GM21360 (cell line): ENCODE results near the gene LRRN2.
"Not testable (repeated sequence)": the region's sequence is repeated elsewhere in the genome, so short reads cannot be mapped to it uniquely, and the experiment has no call there.

Experiments used
- ATAC-seq: cut with Tn5 transposase; IDR thresholded peaks from one replicate; pipeline ENCODE4 v1.9.1; 2021; ENCODE audit warnings: mild to moderate bottlenecking, moderate library complexity; ENCODE audit not compliant: unreplicated experiment

Gene LRRN2

DNA sequence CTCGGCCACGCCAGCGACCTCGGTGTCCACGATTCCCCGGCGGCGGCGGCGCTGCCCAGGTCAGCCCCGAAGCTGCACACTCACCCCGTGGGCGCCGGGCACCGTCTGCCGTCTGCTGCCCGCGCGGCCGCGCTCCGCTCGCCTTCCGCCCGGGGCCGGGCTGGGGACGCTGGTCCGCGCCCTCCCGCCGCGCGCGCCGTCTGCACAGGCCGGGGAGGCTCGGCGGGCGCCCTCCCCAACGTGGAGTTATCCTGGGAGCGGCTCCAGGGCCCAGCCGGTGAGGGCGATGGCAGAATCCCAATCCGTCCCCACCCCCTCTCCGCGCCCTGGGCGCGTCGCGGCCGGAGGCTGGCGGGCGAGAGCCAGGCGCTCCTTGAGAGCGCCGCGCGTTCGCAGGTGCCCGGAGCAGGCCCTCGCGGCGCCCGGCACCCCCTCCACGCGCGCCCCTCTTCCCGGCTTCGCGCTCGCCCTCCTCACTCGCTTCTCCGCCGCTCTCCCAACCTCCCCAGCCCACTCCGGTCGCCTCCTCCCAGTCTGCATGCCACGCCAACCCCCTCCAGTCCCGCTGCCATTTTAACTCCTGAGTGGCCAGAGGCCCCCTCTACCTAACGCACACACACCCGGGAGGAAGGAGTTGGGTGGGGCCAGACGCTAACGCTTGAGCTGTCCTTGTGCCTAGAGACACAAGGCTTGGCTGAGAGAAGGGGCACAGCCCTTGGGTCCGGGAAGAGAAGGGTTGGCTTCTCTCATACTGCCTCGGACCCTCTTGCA lies at the start of gene LRRN2:
LRRN2 (minus strand) TSS at position 503 of the 771 bp plus-strand sequence. CDS start 65,746 bp downstream, outside the sequence.
- no peak for ATAC-seq

DNA sequence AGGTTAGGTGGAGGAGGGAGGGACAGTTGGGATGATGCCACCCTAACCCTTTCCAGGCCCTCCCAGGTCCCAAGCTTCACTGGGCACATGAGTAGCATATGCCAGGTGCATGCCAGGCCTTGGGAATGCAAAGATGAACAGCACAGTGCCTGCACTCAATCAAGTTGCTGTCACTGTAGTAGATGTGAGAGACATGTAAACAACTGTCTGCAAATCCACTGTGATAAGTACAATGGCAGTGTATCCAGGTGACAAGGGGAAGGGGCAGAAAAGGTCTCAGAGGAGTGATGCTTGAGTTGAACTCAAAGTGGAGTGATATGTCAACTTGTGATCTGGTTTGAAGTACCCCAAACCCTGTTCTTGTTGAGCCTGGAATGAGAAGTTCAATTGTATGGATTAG lies 49.5 kb upstream of the LRRN2 start:
- ATAC-seq, result no peak

DNA sequence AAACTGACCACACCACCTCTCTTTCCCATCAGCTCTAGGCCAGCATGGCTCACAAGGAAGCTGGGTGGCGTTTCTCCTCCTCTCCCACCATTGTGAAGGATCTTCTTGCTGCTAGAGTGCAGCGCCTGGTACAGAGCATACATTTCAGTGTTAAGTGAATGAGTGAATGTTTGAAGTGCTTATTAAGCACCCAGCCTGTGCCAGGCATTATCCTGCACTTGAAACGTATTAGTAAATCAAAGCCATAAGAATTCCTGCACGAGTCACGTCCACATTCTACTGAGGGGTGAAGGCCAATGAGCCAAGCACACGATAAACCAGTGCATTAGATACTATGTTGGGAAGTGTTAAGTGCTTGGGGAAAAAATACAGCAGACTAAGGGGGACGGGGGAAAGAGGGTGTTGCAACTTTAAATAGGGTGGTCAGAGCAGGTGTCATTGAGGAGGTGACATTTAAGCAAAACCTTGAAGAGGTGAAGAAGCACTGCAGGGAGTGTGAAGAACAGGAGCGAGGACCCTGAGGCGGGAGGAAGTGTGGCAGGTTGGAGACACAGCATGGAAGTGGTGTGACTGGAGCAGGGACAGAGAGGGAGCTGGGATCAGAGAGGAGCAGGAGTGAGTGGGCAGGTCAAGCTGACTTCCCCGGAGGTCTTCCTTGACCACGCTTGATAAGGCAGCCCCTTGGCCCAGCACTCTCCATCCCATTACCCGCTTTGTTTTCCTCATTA lies 48.5 kb upstream of the LRRN2 start:
- no peak for ATAC-seq

DNA sequence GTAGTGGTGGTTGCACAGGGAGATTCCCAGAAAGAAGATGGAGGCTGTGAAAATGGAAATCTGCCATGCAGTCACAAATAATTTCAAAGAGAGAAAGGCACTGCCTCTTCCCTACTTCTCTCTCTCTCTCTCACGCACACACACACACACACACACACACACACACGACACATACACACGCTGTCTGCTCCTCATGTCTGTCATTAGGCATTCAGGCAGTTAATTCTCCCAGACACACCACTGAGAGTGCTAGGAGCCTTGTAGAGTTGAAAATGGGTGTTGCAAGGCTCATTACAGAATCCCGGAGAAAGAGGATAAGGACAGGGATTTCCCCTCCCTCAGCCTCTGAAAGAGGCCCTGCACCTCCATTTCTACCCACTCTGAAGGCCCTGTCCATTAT lies 47.8 kb upstream of the LRRN2 start:
- ATAC-seq, result no peak

DNA sequence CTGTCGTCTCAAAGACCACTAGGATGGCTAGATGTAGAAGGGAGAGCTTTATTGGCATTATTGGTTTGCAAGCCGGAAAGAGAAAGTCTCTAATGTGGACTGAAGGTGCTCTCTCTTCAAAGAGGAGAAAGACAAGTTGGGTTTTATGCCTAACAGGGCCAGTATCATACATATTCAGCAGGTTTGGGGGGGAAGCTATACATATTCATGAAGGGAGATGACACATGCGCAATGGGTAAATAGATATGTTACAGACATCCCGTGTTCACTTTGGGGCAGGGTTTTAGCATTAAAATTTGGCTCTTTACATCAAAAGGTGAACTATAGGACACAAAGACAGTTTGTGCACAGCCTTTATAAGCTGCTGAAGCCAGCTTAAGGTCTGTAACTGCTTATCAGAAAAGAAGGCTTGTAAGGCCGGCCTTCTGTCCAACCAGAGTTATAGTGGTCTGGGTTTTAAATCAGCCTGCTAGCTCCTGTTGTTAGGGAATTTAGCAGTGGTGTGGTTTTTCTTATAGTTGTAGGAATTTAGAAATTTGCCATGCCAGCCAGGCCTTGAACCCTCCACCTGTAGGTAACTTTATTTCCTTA lies 46.5 kb upstream of the LRRN2 start:
- ATAC-seq, result no peak

DNA sequence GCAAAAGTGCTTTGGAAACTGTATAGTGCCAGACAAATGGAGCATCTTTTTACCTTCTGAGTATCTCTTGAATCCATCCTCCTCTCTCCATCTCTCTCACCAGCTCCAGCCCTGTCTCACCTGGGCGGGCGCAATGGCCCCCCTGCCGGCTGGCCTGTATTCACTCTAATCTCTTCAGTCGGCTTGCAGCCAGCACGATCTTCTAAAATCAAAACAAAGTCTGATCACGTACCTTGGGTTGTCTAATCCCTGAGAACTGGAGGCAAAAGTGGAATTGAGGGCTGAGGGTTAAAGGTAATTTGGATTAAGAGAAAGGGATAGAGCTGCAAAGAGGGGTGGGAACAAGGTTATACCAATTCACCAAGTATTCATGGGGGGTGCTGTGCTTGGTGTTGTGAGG lies 46.0 kb upstream of the LRRN2 start:
- ATAC-seq, result no peak

DNA sequence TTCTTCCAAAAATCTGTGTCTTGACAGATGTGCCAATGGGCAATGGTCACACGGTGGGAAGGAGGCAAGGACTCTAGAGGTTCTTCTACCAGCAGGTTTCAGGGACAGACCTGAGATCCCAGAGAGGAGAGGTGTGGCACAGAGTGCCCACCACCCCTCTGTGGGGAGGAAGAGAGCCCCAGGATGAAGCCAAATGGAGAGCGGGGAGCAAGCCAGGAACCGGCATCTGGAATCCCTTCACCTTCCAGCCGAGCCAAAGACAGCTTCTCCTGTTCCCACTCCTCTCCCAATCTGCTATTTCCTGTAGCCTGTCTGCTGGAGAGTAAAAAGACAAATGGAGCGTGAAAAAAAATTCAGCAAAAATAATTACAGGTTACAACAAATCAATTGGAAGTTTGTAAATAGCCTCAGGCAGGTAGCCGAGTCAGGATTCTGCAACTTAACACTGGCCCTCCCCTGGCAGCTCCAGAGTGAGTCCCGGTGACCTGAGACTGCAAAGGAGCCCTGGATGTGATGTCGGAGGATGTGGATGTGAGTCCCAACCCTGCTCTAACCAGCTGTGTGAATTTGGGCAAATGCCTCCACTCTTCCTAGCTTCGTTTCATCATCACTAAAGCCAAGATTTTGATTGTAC lies 45.4 kb upstream of the LRRN2 start:
- no peak for ATAC-seq

DNA sequence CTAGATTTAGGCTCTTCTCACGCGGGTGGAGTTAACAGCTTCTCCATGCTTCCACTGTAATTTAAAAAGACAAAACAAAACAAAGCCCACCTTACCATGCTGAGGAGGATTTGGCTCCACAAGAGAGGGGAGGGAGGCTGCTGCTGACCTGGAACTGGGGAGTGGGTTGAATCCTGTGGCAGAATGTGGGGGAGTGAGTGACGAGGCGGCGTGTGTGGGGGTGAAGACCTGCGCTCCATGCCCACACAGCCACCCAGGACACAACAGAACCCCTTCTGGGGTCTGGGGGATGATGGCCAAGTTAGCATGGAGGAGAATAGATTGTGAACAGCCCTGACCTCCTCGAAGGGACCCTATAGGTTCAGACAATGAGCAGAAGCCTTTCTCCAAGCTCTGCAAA lies 44.0 kb upstream of the LRRN2 start:
- no peak for ATAC-seq

DNA sequence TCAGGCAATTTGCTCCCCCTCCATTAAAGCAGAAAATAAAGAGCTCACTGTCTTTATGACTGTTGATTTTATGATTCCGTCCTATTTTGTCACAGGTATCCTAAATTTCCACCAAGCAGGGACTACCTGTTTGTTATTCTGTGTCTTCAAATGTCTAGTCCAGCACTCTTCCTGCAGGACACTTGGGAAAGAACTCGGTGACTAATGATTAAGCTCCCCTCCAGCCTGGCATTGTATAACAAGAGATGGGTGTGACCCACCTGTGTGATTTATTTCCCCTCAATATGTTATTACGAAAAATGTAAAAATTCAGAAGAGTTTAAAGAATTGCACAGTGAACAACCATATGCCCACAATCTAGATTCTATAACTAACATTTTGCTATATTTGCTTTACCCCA lies 42.9 kb upstream of the LRRN2 start:
- ATAC-seq, result no peak

DNA sequence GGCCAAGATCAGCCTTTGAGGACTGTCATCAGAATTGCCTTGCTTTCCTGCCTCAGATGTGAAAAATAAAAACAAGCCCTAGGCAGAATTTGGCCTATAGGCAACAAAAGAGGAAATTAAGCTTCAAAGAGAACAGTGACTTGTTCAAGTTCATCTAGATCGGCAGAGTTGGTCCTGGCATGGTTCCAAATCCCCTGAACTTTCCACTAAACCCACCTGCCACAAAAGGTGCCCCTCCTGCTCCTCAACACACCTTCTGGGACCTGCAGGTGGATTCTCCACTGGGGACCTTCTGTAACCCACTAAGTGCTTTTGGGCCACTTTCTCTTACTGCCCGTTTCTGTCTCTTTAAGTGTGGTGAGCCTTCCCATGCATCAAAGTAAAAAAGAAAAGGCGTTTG lies 42.5 kb upstream of the LRRN2 start:
- no peak for ATAC-seq

DNA sequence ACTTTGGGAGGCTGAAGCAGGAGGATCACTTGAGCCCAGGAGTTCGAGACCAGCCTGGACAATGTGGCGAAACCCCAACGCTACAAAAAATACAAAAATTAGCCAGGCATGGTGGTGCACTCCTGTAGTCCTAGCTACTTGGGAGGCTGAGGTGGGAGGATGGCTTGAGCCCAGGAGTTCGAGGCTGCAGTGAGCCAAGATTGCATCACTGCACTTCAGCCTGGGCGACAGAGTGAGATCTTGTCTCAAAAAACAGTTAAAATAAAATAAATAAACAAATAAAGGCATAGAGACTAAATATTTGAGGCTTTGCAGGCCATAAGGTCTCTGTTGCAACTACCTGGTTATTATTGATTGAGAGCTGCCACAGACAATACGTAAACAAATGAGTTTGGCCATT lies 41.9 kb upstream of the LRRN2 start:
- not testable (repeated sequence) for ATAC-seq

DNA sequence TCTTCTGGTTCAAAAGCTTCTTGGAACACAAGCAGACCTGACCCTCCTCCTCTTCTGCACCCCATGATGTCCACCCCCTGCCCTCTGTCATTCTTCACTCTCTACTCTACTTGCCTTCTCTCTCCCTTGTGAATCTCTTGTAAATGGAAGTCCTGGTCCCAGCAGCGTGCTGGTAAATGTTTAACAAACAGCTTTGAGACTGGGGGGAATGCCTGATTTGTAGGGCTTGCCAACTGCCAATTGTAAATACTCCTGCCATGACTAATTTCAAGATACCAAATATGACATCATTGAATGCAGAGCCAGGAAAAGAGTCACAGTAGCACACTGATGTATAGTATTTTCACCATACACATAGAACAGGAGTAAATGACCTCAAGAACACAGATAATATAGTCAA lies 40.9 kb upstream of the LRRN2 start:
- no peak for ATAC-seq

DNA sequence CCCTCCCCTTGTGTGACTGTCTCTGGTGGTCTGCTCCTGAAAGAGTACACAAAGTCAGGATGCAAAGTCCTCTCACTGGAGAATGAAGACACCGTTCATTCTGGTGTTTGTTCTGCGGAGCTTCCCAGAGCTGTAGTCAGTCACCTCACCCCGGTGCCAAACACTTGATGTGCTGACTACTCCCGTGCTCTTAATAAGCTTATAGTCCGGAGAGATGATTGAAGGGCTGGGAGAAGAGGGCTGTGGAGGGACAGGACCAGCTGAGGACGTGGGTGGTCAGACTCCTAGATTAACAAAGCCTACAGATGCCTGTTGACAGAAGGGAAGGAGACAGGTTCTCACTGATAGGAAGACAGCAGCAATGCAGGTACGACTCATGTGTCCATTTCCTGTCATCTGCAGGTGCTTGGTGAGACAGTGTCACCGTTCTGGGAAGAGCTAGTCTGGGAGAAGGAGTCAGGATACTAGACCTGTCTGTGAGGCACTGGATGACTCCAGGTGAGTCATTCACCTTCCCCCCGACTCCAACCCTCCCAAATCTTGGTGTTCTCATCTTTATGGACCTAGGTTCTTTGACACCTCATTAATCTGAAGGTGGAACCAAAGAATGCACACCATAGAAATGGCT lies 40.4 kb upstream of the LRRN2 start:
- no peak for ATAC-seq

DNA sequence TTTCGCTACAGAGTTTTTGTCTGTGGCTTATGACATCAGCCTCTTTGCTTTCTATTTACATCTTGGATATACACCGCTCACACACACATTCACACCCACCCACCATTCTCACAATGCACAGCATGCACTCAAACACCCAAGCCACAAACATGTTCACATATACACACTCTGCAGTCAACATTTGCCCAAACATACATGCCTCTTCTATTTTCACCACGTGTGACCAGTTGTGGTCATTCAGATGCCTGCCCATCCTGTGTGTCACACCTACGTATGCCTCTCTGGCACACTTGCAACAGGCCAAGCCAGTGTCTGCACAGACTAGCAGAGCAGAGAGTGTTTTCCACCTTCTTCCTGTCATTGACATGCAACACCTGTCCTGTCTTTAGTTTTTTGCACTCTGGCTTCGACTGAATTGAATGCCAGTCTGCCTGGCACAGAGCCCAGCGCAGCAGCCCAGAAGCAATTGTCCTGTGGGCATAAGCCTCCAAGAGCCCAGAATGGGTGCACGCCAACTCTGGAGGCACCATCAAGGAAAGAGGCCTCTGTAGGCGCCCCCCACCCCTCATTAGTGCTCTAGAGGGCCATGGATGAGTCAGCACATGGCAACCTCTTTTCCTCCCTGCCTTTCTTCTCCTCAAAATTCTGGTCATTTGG lies 37.7 kb upstream of the LRRN2 start:
- ATAC-seq, result no peak

DNA sequence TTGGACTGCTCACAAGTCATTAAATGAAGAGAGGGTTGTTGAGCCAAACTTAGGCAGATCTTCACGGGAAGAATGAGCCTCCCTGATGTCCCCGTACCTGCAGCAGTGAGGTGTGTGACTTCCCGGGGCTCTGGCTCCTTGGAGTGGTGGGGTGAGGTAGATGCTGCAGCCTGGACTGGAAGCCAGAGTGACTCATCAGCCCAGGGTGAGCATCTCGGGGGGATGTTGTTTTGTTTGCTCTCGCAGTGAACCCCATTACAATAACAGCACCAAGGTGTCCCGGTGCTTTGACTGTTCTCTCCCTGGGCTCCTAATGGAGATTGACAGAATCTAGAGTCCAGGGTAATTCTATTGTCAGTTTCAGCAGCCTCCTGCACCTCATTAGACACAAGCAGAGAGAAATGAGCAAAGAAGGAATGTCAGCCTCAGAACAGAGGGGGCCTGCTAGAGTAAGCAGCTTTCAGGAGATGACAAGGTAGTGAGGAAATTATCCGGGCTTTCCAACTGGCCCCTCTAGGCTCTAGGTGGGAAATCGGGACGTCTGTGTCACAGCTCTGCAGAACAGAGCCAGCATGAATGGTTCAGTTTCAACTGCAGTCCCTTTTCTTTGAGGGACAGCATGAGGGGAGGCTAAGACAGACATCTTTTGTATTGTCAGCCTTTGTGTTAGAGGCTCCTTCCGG lies 36.0 kb upstream of the LRRN2 start:
- no peak for ATAC-seq

DNA sequence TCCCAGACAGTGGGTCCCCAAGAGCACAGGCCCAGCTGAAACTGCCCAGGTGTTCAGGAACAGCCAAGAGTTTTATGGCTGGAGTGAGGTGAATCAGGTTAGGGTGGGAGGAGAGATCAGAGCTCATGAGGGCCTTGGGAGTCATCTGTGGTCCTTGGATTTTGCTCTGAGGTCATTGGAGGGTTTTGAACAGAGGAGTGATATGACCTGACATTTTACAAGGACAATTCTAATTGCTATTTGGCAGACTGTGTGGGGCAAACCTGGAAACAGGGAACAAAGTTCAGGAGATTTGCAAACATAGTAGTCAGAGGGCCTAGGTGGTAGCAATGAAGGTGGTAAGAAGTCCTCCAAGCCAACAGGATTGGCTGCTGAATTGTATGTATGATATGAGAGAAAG lies 31.1 kb upstream of the LRRN2 start:
- ATAC-seq, result no peak

DNA sequence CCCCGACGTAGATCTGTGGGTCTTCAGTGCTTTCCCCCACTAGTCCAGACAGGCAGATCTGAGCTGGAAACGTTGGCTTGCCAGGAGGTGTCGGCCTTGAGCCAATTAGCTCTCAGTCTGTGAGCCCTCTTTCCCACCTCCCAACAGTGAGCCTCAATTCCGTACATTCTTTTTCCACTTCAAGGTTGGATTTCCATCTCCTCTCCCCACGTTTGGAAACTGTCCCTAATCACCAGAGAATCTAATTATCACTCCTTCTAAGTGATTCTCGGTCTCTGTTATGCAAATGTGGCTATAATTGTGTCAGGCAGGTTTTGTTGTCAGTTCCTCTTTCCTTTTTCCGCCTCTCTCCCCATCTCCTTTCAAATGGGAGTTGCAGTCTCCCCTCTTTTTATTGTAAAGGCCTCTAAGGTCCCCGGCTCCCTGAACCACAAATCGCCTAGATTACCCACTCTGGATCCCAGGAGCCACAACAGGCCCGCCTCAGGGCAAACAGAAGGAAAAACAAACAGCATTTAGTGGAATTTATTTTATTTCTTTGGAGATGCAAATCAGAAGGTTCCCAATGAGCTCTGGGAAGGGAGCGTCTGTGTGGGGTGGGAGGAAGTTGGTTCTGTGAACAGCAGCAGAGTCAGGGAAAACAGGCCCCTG lies 29.4 kb upstream of the LRRN2 start:
- ATAC-seq, result no peak

DNA sequence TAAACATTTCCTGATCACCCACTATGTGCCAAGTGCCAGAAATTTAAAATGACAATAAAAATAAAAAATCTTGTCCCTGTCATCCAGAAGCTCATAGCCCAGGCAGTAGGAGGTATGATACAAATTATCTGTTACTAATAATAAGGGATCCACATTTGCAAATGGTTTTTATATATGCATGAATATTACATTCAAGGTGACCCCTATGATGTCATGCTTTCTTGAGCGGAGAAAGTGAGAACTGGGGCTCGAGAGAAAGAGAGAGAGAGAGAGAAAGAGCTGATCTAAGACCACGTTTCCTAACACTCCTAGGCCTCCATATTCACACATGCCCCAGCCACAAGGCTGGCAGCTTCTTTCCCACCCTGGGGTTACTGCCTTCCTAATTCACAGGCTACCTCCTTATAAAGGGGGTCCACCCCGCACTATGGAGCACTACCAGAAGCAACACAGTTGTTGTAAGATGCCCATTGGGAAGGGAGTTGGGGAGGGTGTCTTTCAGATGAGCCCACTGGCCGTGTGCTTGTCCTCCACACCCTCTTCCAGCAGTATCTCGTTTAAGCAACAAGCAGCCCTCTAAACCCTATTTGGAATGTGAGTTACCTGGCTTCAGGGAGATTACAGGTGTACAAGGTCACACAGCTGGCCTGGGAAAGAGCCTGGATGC lies 28.8 kb upstream of the LRRN2 start:
- no peak for ATAC-seq

DNA sequence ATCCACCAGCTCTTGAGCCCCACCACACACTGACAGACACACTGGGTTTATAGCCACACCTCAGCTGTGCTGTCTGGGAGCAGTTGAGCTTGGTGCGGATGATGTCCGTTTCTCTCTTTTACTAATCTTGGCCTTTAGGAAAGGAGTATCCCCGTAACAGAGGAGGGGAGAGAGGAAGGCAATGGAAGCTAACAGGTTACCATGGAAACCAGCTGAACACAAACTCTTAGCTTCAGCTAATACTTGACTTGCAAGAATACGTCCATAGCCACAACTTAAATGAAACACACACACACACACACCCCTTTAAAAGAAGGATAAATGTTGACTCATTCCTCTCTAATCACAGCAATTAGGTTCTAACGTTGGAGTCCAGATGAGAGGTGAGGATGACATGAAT lies 28.0 kb upstream of the LRRN2 start:
- ATAC-seq, result no peak
